Natural killer cell treated with Interleukin-12 subunit alpha and Interleukin-12 subunit beta and Interleukin-15 and Interleukin-18, amount 100 ng/mL, for 72 hours (primary cell): Measurements from ENCODE around the gene ATP1B2. TPM values are rescaled to one million over a fixed set of nuclear protein-coding genes. Genes with fewer than 3 reads are reported as not detected.

Experiments used
- ATAC-seq, 2 donors: fragments of 150-1000 bp; cut with Tn5 transposase in 1 of 2; sonication (Bioruptor Pico), chemical (Tn5 transposase) in 1 of 2; 2 replicates each; pipeline ENCODE4 v1.10.0; 2021
- DNase-seq: peaks from one replicate; pipeline ENCODE4 v3.0.0; 2022; ENCODE audit warnings: low spot score
- H3K27ac Mint-ChIP-seq, 2 donors: 1 replicate in 1 of 2; 2 replicates in 1 of 2; pipeline ENCODE4 v1.8.0; 2022; ENCODE audit warnings: mixed read lengths in 2 of 2, mild to moderate bottlenecking in 1 of 2, moderate library complexity in 1 of 2
- H3K27me3 Mint-ChIP-seq, 2 donors: 1 replicate in 1 of 2; 2 replicates in 1 of 2; pipeline ENCODE4 v1.8.0; 2022; ENCODE audit warnings: mixed read lengths in 2 of 2
- H3K36me3 Mint-ChIP-seq: one replicate; pipeline ENCODE4 v1.8.0; 2022; ENCODE audit warnings: mixed read lengths
- H3K4me1 Mint-ChIP-seq, 2 donors: 1 replicate in 1 of 2; 2 replicates in 1 of 2; pipeline ENCODE4 v1.8.0; 2022; ENCODE audit warnings: low read depth in 2 of 2, mixed read lengths in 2 of 2, mild to moderate bottlenecking in 1 of 2
- H3K4me3 Mint-ChIP-seq: one replicate; pipeline ENCODE4 v1.8.0; 2022; ENCODE audit warnings: mixed read lengths
- H3K9me3 Mint-ChIP-seq: 2 replicates; pipeline ENCODE4 v1.8.0; 2022; ENCODE audit warnings: mixed read lengths
- total RNA-seq, 2 donors: library from RNA; stranded (reverse); gene quantifications; one replicate each; pipeline ENCODE4 v1.2.3, GENCODE V29; 2022

The ATP1B2 gene
- total RNA-seq, 2 donors from 2014 or later, result 0.25 TPM; not detected in 1

DNA sequence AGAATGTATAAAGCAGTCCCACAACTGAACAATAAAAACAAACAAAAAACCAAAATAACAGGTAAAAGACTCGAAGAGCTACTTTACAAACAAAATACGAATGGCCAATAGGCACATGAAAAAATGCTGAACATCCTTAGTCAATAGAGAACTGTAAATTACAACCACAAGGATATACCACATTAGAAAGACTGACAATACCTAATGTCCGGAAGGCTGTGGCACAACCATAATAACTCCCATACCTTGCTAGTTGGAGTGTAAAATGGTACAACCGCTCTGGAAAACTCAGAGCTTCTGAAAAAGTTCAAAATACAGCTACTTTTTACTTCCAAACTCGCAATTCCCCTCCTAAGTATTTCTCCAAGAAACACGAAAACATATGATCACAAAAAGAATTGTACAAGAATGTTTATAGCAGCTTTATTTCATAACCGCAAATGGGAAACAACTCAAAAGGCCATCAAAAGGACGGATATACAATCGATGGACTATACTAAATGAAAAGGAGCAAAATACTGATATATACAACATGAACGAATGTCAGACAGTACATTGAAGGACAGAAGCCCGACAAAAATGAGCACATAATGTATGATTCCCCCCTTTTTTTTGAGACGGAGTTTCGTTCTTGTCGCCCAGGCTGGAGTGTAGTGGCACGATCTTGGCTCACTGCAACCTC lies 34.3 kb downstream of the ATP1B2 start:
- DNase-seq (no peak), ATAC-seq (no peak)
- no peaks in the 10 kb centered on the region for H3K27me3 Mint-ChIP-seq
- no peaks in the 10 kb centered on the region for H3K9me3 Mint-ChIP-seq
- H3K4me1 Mint-ChIP-seq, result peaks cover 24 to 31% of the 10 kb centered on the region in 2 donors
- peaks cover 8% of the 10 kb centered on the region for H3K36me3 Mint-ChIP-seq
- H3K4me3 Mint-ChIP-seq, result peak overlapping the region; percentile 96
- peak overlapping the region; percentile 93 to 96 for H3K27ac Mint-ChIP-seq

DNA sequence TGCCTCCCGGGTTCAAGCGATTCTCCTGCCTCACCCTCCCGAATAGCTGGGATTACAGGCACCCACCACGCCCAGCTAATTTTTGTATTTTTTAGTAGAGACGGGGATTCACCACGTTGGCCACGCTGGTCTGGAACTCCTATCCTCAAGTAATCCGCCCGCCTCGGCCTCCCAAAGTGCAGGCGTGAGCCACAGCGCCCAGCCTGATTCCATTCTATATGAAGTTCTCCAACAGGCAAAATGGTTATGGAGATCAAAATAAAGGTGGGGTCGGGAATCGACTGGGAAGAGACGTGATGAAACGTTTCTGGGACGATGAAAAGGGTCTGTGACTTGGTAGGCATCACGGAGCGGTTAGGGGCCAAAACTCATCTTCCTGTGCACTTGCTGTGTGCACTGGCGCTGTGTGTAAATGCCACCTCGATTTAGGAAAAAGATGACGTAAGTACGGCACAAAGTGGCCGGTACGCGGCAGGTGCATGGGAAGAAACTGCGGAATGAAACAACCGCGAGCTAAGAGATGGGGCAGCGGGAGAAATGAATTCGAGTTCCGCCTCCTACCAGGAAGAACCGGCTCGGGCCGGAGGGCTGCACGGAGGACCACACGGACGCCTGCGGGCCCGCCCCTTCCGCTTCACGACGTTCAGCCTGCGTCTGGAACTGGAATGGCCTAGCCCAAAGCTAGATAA lies 35.0 kb downstream of the ATP1B2 start:
- peak; percentile 76 to 84 for ATAC-seq
- H3K4me3 Mint-ChIP-seq, result peak overlapping the region; percentile 96
- no peaks in the 10 kb centered on the region for H3K27me3 Mint-ChIP-seq
- peaks cover 13% of the 10 kb centered on the region for H3K36me3 Mint-ChIP-seq
- H3K4me1 Mint-ChIP-seq, result peaks cover 24 to 36% of the 10 kb centered on the region in 2 donors
- peak overlapping the region; percentile 93 to 96 for H3K27ac Mint-ChIP-seq
- H3K9me3 Mint-ChIP-seq, result no peaks in the 10 kb centered on the region
- peak; percentile 92 for DNase-seq

DNA sequence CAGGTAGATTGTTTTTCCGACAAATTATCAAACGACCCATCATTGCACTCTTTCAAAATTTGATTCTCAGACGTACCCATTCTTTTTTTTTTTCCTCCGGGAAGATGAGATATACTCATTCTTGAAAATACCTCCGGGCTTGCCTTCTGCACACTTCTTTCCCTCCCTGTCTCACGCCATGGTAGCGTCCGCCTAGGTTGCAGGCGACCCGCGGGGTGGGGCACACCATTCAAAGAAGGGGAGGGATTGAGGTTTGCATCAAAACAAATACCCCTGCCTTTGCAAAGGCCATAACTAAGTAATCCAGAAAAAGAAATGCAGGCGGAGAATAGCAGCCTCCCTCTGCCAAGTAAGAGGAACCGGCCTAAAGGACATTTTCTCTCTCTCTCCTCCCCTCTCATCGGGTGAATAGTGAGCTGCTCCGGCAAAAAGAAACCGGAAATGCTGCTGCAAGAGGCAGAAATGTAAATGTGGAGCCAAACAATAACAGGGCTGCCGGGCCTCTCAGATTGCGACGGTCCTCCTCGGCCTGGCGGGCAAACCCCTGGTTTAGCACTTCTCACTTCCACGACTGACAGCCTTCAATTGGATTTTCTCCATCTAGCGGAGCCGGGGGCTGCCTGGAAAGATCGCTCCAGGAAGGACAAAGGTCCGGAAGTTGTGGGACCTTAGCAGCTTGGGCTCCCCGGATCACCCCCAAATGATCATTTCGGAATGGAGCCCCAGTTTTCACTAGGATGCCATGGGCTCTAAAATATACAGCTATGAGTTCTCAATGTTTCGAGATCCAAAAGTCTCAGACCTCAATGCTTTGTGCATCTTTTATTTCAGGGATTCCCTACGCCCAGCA lies 35.7 kb downstream of the ATP1B2 start:
- Mint-ChIP-seq H3K4me1 (peaks cover 26 to 36% of the 10 kb centered on the region in 2 donors), H3K4me3 (peak overlapping the region; percentile 96), H3K9me3 (no peaks in the 10 kb centered on the region), H3K27ac (peak overlapping the region; percentile 93 to 96), H3K27me3 (no peaks in the 10 kb centered on the region), H3K36me3 (peaks cover 13% of the 10 kb centered on the region)
- DNase-seq (peak; percentile 83), ATAC-seq (peak; percentile 67 to 73)

DNA sequence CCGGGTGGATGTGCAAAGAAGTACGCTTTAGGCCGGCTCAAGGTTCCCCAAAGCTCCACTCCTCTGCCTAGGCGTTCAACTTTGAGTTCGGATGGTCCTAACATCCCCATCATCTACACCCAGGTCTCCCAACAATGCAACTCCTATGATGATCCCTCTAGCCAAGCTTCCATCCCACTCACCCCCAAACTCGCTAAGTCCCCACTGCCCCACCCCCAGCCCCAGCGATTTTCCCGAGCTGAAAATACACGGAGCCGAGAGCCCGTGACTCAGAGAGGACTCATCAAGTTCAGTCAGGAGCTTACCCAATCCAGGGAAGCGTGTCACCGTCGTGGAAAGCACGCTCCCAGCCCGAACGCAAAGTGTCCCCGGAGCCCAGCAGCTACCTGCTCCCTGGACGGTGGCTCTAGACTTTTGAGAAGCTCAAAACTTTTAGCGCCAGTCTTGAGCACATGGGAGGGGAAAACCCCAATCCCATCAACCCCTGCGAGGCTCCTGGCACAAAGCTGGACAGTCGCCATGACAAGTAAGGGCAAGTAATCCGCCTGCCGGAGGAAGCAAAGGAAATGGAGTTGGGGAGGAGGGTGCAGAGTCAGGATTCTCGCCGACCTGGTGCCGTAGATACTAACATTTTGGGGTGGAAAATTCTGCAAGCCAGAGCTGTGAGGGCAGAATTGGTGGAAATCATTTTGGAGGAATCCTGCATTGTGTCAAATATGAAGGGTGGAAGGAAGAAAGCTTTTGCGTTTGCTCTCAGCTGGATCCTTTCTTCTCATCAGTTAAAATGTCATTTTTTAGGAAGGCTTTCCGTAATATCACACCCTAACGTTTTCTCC lies 36.6 kb downstream of the ATP1B2 start, which contains the start of gene TP53:
Gene TP53 (minus strand): TSS at position 419 of the 836 bp plus-strand sequence. CDS start 10,896 bp downstream, outside the sequence.
- Mint-ChIP-seq H3K4me3 (peak within 1 kb of the TSS; percentile 96), H3K27ac (peak within 1 kb of the TSS; percentile 93 to 96), H3K36me3 (peaks cover 13% of the 10 kb centered on the region), H3K27me3 (no peaks in the 10 kb centered on the region), H3K9me3 (no peaks in the 10 kb centered on the region), H3K4me1 (peaks cover 26 to 36% of the 10 kb centered on the region in 2 donors)
- ATAC-seq, result peak; percentile 71 to 78
- peak; percentile 91 for DNase-seq

DNA sequence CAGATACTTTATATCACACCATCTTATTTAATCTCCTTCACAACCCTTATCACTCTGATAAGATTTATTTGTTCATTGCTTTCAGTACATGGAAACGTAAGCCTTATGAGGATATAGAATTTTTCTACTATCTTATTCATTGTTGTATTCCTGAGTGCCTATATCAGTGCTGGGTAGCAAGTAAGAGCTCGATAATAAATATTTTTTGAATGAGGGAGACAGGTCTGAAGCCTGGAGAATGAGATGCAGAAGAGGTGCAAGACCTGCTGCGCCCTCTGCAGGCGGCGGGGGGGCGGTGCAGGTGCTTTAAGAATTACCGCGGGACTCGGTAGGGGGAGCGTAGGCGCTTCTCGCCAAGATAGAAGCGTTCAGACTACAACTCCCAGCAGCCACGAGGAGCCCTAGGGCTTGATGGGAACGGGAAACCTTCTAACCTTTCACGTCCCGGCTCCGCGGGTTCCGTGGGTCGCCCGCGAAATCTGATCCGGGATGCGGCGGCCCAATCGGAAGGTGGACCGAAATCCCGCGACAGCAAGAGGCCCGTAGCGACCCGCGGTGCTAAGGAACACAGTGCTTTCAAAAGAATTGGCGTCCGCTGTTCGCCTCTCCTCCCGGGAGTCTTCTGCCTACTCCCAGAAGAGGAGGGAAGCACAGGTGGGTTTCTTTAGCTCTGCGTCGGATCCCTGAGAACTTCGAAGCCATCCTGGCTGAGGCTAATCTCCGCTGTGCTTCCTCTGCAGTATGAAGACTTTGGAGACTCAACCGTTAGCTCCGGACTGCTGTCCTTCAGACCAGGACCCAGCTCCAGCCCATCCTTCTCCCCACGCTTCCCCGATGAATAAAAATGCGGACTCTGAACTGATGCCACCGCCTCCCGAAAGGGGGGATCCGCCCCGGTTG lies 37.4 kb downstream of the ATP1B2 start, which contains the start of gene WRAP53:
Gene WRAP53 (plus strand): TSS at position 570 of the 900 bp plus-strand sequence. CDS start 172 bp downstream, at position 742.
- peak within 1 kb of the TSS; percentile 96 for H3K4me3 Mint-ChIP-seq
- H3K4me1 Mint-ChIP-seq, result peaks cover 26 to 36% of the 10 kb centered on the region in 2 donors

DNA sequence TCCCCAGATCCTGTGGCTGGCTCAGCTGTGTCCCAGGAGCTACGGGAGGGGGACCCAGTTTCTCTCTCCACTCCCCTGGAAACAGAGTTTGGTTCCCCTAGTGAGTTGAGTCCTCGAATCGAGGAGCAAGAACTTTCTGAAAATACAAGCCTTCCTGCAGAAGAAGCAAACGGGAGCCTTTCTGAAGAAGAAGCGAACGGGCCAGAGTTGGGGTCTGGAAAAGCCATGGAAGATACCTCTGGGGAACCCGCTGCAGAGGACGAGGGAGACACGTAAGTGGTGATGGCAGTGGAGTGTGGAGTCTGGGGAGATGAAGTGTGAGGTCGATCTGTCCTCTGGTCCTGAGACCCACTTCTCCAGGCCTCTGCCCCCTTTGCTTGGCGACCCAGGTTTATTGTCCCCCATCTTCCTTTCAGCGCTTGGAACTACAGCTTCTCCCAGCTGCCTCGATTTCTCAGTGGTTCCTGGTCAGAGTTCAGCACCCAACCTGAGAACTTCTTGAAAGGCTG lies 38.1 kb downstream of the ATP1B2 start:
- H3K27me3 Mint-ChIP-seq, result no peaks in the 10 kb centered on the region
- peaks cover 13% of the 10 kb centered on the region for H3K36me3 Mint-ChIP-seq
- peak overlapping the region; percentile 96 for H3K4me3 Mint-ChIP-seq
- H3K9me3 Mint-ChIP-seq, result no peaks in the 10 kb centered on the region
- peak overlapping the region; percentile 93 to 96 for H3K27ac Mint-ChIP-seq
- DNase-seq (no peak), ATAC-seq (no peak)
- peaks cover 26 to 36% of the 10 kb centered on the region in 2 donors for H3K4me1 Mint-ChIP-seq

More for the DNA sequence above, 37.4 kb downstream of the ATP1B2 start, which contains the start of gene WRAP53:
- DNase-seq, result peak; percentile 96
- H3K27me3 Mint-ChIP-seq, result no peaks in the 10 kb centered on the region
- peaks cover 13% of the 10 kb centered on the region for H3K36me3 Mint-ChIP-seq
- peak; percentile 92 for ATAC-seq
- peak within 1 kb of the TSS; percentile 93 to 96 for H3K27ac Mint-ChIP-seq
- no peaks in the 10 kb centered on the region for H3K9me3 Mint-ChIP-seq

DNA sequence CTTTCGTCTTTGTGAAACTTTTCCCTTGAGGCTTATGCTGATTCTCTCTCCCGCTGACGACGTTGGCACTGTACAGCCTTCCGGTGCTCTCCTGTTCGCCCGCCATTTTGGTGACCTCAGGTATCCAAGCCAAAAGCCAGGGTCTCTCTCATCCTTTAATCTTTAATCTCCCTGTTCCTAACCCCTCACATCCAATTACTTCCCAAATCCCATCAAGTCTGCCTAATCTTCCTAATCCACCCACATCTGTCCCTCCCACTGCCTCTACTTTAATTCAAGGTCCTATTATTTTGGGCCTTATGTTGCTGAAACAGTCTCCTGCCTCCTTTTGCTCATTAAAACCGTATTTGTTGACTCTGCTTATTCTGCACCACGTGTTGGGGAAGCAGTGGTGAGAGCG lies 44.9 kb downstream of the ATP1B2 start:
- no peaks in the 10 kb centered on the region for H3K27me3 Mint-ChIP-seq
- no peaks in the 10 kb centered on the region for H3K9me3 Mint-ChIP-seq
- ATAC-seq (no peak), DNase-seq (no peak)
- H3K36me3 Mint-ChIP-seq, result peaks cover 21% of the 10 kb centered on the region
- H3K4me3 Mint-ChIP-seq, result no peak overlapping the region
- no peak overlapping the region for H3K27ac Mint-ChIP-seq
- peaks cover 4 to 9% of the 10 kb centered on the region in 2 donors for H3K4me1 Mint-ChIP-seq

DNA sequence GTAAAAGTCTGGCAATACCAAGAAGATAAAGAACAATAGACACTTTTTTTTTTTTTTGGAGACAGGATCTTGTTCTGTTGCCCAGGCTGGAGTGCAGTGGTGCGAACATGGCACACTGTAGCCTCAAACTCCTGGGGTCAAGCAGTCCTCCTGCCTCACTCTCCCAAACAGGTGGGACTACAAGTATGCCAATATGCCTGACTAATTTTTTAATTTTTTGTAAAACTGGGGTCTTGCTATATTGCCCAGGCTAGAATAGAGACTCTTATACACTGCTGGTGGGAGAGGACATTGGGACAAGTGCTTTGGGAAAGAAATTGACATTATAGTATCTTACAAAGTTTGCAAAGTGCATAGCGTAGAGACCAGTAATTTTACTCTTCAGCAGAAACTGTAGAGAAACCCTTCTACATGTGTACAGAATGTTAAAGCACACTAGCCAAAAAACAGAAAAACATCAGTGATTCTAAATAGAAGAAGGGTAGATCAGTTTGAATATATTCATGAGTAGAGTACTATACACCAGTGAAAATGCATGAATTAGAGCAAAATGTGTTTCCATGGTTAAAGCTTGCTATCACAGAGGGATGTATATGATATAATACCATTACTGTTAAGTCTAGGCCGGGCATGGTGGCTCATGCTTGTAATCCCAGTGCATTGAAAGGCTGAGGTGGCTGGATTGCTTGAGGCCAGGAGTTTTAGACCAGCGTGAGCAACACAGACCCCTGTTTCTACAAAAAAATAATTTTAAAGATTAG lies 47.3 kb downstream of the ATP1B2 start:
- Mint-ChIP-seq H3K9me3 (no peaks in the 10 kb centered on the region), H3K4me3 (no peak overlapping the region), H3K36me3 (peaks cover 23% of the 10 kb centered on the region), H3K27me3 (no peaks in the 10 kb centered on the region), H3K27ac (no peak overlapping the region), H3K4me1 (peaks cover 4 to 6% of the 10 kb centered on the region in 2 donors)
- ATAC-seq (no peak), DNase-seq (no peak)

DNA sequence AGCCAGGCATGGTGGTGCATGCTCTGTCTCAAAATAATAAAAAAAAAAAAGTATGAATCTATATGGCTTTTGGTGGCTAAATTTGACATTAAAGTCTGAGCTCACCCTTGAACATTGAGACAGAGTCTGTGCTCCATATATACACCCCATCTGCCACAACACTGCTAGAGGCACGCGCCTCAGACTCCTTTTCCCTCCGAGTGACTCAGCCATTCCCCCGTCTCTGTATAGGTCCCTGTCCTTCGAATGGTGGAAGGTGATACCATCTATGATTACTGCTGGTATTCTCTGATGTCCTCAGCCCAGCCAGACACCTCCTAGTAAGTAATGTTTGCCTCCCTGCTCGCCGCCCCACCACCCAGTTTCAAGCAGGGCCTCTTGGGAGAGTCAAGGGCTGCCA lies 49.8 kb downstream of the ATP1B2 start:
- Mint-ChIP-seq H3K36me3 (peaks cover 21% of the 10 kb centered on the region), H3K27ac (no peak overlapping the region), H3K4me1 (peaks cover 4 to 20% of the 10 kb centered on the region in 2 donors), H3K9me3 (no peaks in the 10 kb centered on the region), H3K27me3 (peaks cover 16 to 17% of the 10 kb centered on the region in 2 donors), H3K4me3 (no peak overlapping the region)
- ATAC-seq, result no peak
- DNase-seq, result no peak

DNA sequence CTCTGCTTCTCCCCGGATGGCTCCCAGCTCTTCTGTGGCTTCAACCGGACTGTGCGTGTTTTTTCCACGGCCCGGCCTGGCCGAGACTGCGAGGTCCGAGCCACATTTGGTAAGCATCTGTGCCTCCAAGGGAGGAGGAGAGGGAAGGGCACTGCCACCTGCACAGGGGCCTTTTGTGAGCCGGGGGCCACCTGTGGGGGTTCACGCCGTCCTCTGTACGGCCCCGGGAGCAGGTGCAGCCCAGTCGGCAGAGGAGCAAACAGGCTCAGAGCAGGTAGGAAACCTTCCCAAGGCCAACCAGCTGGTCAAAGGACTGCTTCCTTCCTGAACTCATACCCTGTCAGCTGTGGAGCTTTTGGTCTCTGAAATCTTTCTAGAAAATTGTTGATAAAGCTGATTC lies 51.0 kb downstream of the ATP1B2 start:
- peaks cover 0 to 17% of the 10 kb centered on the region in 2 donors for H3K4me1 Mint-ChIP-seq
- peaks cover 11% of the 10 kb centered on the region for H3K36me3 Mint-ChIP-seq
- H3K9me3 Mint-ChIP-seq, result no peaks in the 10 kb centered on the region
- no peak for DNase-seq
- H3K27me3 Mint-ChIP-seq, result peaks cover 27 to 28% of the 10 kb centered on the region in 2 donors
- no peak for ATAC-seq
- no peak overlapping the region for H3K4me3 Mint-ChIP-seq
- no peak overlapping the region for H3K27ac Mint-ChIP-seq

DNA sequence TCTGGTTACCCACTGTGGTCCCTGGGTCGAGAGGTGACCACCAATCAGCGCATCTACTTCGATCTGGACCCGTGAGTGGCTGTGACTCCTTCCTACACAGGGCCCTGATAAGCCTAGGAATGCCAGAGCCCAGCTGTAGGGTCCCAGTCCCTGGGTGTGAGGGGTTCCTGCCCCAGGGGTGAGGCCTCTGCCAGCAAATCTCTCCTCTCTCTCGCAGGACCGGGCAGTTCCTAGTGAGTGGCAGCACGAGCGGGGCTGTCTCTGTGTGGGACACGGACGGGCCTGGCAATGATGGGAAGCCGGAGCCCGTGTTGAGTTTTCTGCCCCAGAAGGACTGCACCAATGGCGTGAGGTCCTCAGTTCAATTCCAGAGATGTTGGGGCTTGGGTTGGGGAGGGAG lies 52.0 kb downstream of the ATP1B2 start:
- H3K27me3 Mint-ChIP-seq, result peaks cover 31 to 33% of the 10 kb centered on the region in 2 donors

More for the DNA sequence above, 52.0 kb downstream of the ATP1B2 start:
- no peaks in the 10 kb centered on the region for H3K9me3 Mint-ChIP-seq
- peaks cover 0 to 17% of the 10 kb centered on the region in 2 donors for H3K4me1 Mint-ChIP-seq
- H3K27ac Mint-ChIP-seq, result no peak overlapping the region
- DNase-seq, result no peak
- ATAC-seq, result no peak
- peaks cover 10% of the 10 kb centered on the region for H3K36me3 Mint-ChIP-seq
- H3K4me3 Mint-ChIP-seq, result no peak overlapping the region
